Measurements from ENCODE around the gene XPA. TPM values are rescaled to one million over a fixed set of nuclear protein-coding genes. Genes with fewer than 3 reads are reported as not detected.

XPA gene
- total and polyA plus RNA-seq, 10 of the 15 experiments (the other 5 are each of a cell fraction or from before 2014, with no cell fraction given) = 6.2 to 19.9 (median 12.3) TPM

GRCh38 chr9:97696803-97697601 lies at the start of gene XPA (continued):
- TF ChIP-seq CEBPB (IDR thresholded peaks at IDR 0.05; ENCODE audit: borderline replicate concordance in 1 of 2, low read depth in 2 of 2, low read length in 2 of 2) = no peak
- TF ChIP-seq POLR2AphosphoS5 (IDR thresholded peaks at IDR 0.05; ENCODE audit: low read length) = peak; percentile 87
- TF ChIP-seq HCFC1 (IDR thresholded peaks at IDR 0.05; ENCODE audit: low read length) = peak; percentile 40
- TF ChIP-seq, protein P1, sequence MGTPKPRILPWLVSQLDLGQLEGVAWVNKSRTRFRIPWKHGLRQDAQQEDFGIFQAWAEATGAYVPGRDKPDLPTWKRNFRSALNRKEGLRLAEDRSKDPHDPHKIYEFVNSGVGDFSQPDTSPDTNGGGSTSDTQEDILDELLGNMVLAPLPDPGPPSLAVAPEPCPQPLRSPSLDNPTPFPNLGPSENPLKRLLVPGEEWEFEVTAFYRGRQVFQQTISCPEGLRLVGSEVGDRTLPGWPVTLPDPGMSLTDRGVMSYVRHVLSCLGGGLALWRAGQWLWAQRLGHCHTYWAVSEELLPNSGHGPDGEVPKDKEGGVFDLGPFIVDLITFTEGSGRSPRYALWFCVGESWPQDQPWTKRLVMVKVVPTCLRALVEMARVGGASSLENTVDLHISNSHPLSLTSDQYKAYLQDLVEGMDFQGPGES (IDR thresholded peaks at IDR 0.05) = no peak
- no peak for TF ChIP-seq BRCA1 (IDR thresholded peaks at IDR 0.05; ENCODE audit: low read depth, low read length)
- TF ChIP-seq, protein P2, sequence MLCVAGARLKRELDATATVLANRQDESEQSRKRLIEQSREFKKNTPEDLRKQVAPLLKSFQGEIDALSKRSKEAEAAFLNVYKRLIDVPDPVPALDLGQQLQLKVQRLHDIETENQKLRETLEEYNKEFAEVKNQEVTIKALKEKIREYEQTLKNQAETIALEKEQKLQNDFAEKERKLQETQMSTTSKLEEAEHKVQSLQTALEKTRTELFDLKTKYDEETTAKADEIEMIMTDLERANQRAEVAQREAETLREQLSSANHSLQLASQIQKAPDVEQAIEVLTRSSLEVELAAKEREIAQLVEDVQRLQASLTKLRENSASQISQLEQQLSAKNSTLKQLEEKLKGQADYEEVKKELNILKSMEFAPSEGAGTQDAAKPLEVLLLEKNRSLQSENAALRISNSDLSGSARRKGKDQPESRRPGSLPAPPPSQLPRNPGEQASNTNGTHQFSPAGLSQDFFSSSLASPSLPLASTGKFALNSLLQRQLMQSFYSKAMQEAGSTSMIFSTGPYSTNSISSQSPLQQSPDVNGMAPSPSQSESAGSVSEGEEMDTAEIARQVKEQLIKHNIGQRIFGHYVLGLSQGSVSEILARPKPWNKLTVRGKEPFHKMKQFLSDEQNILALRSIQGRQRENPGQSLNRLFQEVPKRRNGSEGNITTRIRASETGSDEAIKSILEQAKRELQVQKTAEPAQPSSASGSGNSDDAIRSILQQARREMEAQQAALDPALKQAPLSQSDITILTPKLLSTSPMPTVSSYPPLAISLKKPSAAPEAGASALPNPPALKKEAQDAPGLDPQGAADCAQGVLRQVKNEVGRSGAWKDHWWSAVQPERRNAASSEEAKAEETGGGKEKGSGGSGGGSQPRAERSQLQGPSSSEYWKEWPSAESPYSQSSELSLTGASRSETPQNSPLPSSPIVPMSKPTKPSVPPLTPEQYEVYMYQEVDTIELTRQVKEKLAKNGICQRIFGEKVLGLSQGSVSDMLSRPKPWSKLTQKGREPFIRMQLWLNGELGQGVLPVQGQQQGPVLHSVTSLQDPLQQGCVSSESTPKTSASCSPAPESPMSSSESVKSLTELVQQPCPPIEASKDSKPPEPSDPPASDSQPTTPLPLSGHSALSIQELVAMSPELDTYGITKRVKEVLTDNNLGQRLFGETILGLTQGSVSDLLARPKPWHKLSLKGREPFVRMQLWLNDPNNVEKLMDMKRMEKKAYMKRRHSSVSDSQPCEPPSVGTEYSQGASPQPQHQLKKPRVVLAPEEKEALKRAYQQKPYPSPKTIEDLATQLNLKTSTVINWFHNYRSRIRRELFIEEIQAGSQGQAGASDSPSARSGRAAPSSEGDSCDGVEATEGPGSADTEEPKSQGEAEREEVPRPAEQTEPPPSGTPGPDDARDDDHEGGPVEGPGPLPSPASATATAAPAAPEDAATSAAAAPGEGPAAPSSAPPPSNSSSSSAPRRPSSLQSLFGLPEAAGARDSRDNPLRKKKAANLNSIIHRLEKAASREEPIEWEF (IDR thresholded peaks at IDR 0.05; ENCODE audit: insufficient replicate concordance, low read depth, low read length) = no peak
- TF ChIP-seq TBL1XR1 (IDR thresholded peaks at IDR 0.05; ENCODE audit: low read depth, low read length) = peak; percentile 10; the same call in 1 of the 2 replicates
- TF ChIP-seq NFYA (IDR thresholded peaks at IDR 0.05; ENCODE audit: borderline replicate concordance, low read depth, low read length) = no peak
- no peak for TF ChIP-seq KDM1A (IDR thresholded peaks at IDR 0.05; ENCODE audit: borderline replicate concordance)
- TF ChIP-seq ASH2L (IDR thresholded peaks at IDR 0.05; ENCODE audit: borderline replicate concordance, low read depth) = peak; percentile 82; the same call in 1 of the 2 replicates
- TF ChIP-seq MLLT1 (IDR thresholded peaks at IDR 0.05) = no peak
- TF ChIP-seq EED (IDR thresholded peaks at IDR 0.05; ENCODE audit: low read depth) = peak; percentile 15; the same call in 1 of the 2 replicates
- TF ChIP-seq EGR1 (IDR thresholded peaks at IDR 0.05; ENCODE audit: borderline replicate concordance in 1 of 2, low read depth in 2 of 2, low read length in 2 of 2) = no peak
- peak; percentile 63; the same call in 1 of the 2 replicates for TF ChIP-seq HDGF (IDR thresholded peaks at IDR 0.05)
- peak; percentile 73; the same call in 1 of the 2 replicates for TF ChIP-seq TAF1 (IDR thresholded peaks at IDR 0.05; ENCODE audit: borderline replicate concordance, low read depth, low read length)
- TF ChIP-seq ATF2 (IDR thresholded peaks at IDR 0.05; ENCODE audit: low read length) = no peak
- no peak for TF ChIP-seq JUNB (IDR thresholded peaks at IDR 0.05)
- TF ChIP-seq, protein P3, sequence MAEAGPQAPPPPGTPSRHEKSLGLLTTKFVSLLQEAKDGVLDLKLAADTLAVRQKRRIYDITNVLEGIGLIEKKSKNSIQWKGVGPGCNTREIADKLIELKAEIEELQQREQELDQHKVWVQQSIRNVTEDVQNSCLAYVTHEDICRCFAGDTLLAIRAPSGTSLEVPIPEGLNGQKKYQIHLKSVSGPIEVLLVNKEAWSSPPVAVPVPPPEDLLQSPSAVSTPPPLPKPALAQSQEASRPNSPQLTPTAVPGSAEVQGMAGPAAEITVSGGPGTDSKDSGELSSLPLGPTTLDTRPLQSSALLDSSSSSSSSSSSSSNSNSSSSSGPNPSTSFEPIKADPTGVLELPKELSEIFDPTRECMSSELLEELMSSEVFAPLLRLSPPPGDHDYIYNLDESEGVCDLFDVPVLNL (IDR thresholded peaks at IDR 0.05; ENCODE audit: low read depth, low read length) = no peak
- no peak for TF ChIP-seq MTA3 (IDR thresholded peaks at IDR 0.05; ENCODE audit: borderline replicate concordance, low read length)

Measured in GM12878 (cell line).